ENCODE measurements around the gene P2RY2. TPM values are rescaled to one million over a fixed set of nuclear protein-coding genes. Genes with fewer than 3 reads are reported as not detected.

The P2RY2 gene
- total and polyA plus RNA-seq, 10 of the 15 experiments (the other 5 are each of a cell fraction or from before 2014, with no cell fraction given), result 0.03 to 0.23 (median 0.17) TPM; not detected in 7

DNA sequence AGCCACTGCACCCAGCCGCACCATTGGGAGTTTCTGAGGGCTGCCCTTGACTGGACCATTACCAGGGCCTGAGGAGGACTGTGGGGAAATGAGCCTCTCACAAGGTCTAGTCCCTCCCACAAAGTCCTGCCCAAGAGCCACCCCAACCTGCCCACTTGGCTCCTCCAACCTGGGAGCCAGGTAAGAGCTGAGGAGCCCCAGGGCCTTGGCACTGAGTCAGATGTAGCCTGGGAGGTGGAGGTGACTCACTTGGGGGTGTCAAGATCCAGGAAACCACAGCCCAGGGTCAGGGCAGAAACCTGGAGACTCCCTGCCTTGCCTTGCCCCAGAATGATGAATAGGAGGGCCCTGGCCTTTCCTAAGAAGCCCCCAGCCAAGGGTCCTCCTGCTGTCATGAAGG is 25.8 kb upstream of the P2RY2 start:
- Histone ChIP-seq H3K4me3 (no peak overlapping the region), H4K20me1 (ENCODE audit: control insufficient read depth, insufficient read depth) (no peaks in the 10 kb centered on the region), H3K9me3 (replicated peaks; ENCODE audit: control insufficient read depth, insufficient read depth, low read length) (no peaks in the 10 kb centered on the region), H3K9ac (ENCODE audit: control insufficient read depth, insufficient read depth, low read length) (no peak overlapping the region), H3K27ac (ENCODE audit: control insufficient read depth, insufficient read depth) (no peak overlapping the region), H3K4me1 (ENCODE audit: control insufficient read depth, insufficient read depth, low read length) (peaks cover 45% of the 10 kb centered on the region), H3K27me3 (replicated peaks in 1 of 2; ENCODE audit: control insufficient read depth in 2 of 2, insufficient read depth in 2 of 2, low read length in 1 of 2) (no peaks in the 10 kb centered on the region; a peak in 1 of 4 replicates), H3K79me2 (ENCODE audit: control insufficient read depth, insufficient read depth, low read length) (no peaks in the 10 kb centered on the region), H2AFZ (ENCODE audit: control insufficient read depth, low read depth, low read length) (no peak overlapping the region), H3K4me2 (ENCODE audit: control insufficient read depth, insufficient read depth) (no peak overlapping the region), H3K36me3 (ENCODE audit: control insufficient read depth in 2 of 2, insufficient read depth in 2 of 2, low read length in 1 of 2) (no peaks in the 10 kb centered on the region)
- no TSS peak for BruUV-seq (replicated peaks)
- ChIA-PET RAD21 (ENCODE audit: unreplicated experiment) (interaction anchor here (1.4 to 2.6 kb wide), 2 partner anchors 22 to 41 kb away, joined by 5 to 7 read pairs; no protein-coding TSS in a partner anchor), SMC1A (ENCODE audit: uncharacterized antibody, unreplicated experiment) (interaction anchor here (1.1 to 10.1 kb wide), 2 partner anchors 46 to 48 kb away, joined by 3 to 188 read pairs; no protein-coding TSS in a partner anchor), POLR2A (interaction anchor here (1.0 to 1.6 kb wide), 2 partner anchors 16 to 70 kb away, joined by 3 read pairs; no protein-coding TSS in a partner anchor), CTCF (interaction anchor here (0.7 to 2.6 kb wide), 4 partner anchors 44 to 103 kb away, joined by 3 to 20 read pairs (median 6); no protein-coding TSS in a partner anchor)
- ATAC-seq, result no peak
- no peak for DNase-seq (ENCODE audit: low read depth, low spot score)
- WGBS (ENCODE audit: insufficient coverage, insufficient replicate concordance, low lambda C conversion rate, missing lambda C conversion rate), result 100% methylated on average over 1 of the region's 1 CpG
- intact Hi-C loops (cut with micrococcal nuclease; ENCODE audit: unreplicated experiment) (no loop called here), in situ Hi-C loops (cut with MboI) (loop anchor here (25.0 kb wide), 1 partner anchor 355 kb away; no protein-coding TSS in a partner anchor)
- no peak for FAIRE-seq
- no peak for TF ChIP-seq SPI1 (IDR thresholded peaks at IDR 0.05; ENCODE audit: borderline replicate concordance, insufficient read depth, low read depth, low read length)
- TF ChIP-seq, protein P1, sequence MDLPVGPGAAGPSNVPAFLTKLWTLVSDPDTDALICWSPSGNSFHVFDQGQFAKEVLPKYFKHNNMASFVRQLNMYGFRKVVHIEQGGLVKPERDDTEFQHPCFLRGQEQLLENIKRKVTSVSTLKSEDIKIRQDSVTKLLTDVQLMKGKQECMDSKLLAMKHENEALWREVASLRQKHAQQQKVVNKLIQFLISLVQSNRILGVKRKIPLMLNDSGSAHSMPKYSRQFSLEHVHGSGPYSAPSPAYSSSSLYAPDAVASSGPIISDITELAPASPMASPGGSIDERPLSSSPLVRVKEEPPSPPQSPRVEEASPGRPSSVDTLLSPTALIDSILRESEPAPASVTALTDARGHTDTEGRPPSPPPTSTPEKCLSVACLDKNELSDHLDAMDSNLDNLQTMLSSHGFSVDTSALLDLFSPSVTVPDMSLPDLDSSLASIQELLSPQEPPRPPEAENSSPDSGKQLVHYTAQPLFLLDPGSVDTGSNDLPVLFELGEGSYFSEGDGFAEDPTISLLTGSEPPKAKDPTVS (IDR thresholded peaks at IDR 0.05; ENCODE audit: low read depth, low read length), result no peak
- TF ChIP-seq, protein P2, sequence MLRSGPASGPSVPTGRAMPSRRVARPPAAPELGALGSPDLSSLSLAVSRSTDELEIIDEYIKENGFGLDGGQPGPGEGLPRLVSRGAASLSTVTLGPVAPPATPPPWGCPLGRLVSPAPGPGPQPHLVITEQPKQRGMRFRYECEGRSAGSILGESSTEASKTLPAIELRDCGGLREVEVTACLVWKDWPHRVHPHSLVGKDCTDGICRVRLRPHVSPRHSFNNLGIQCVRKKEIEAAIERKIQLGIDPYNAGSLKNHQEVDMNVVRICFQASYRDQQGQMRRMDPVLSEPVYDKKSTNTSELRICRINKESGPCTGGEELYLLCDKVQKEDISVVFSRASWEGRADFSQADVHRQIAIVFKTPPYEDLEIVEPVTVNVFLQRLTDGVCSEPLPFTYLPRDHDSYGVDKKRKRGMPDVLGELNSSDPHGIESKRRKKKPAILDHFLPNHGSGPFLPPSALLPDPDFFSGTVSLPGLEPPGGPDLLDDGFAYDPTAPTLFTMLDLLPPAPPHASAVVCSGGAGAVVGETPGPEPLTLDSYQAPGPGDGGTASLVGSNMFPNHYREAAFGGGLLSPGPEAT (IDR thresholded peaks at IDR 0.05; ENCODE audit: low read depth), result no peak
- no peak for TF ChIP-seq ESRRA (IDR thresholded peaks at IDR 0.05; ENCODE audit: low read length)
- no peak for TF ChIP-seq POLR2AphosphoS2 (IDR thresholded peaks at IDR 0.05; ENCODE audit: low read depth, low read length)
- no peak for TF ChIP-seq TCF3 (IDR thresholded peaks at IDR 0.05; ENCODE audit: borderline replicate concordance, insufficient read depth, low read depth, low read length)
- no peak for TF ChIP-seq SP1 (IDR thresholded peaks at IDR 0.05; ENCODE audit: low read depth, low read length)
- no peak for TF ChIP-seq FOXK2 (IDR thresholded peaks at IDR 0.05)
- TF ChIP-seq STAT1 (conservative IDR thresholded peaks at IDR 0.05), result no peak
- no peak for TF ChIP-seq IKZF1 (conservative IDR thresholded peaks at IDR 0.05)
- TF ChIP-seq, protein P3, sequence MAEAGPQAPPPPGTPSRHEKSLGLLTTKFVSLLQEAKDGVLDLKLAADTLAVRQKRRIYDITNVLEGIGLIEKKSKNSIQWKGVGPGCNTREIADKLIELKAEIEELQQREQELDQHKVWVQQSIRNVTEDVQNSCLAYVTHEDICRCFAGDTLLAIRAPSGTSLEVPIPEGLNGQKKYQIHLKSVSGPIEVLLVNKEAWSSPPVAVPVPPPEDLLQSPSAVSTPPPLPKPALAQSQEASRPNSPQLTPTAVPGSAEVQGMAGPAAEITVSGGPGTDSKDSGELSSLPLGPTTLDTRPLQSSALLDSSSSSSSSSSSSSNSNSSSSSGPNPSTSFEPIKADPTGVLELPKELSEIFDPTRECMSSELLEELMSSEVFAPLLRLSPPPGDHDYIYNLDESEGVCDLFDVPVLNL (IDR thresholded peaks at IDR 0.05; ENCODE audit: low read depth, low read length), result no peak
- TF ChIP-seq, protein P4, sequence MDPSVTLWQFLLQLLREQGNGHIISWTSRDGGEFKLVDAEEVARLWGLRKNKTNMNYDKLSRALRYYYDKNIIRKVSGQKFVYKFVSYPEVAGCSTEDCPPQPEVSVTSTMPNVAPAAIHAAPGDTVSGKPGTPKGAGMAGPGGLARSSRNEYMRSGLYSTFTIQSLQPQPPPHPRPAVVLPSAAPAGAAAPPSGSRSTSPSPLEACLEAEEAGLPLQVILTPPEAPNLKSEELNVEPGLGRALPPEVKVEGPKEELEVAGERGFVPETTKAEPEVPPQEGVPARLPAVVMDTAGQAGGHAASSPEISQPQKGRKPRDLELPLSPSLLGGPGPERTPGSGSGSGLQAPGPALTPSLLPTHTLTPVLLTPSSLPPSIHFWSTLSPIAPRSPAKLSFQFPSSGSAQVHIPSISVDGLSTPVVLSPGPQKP (IDR thresholded peaks at IDR 0.05; ENCODE audit: low read depth, low read length), result no peak
- no peak for TF ChIP-seq EED (IDR thresholded peaks at IDR 0.05; ENCODE audit: low read depth)
- TF ChIP-seq YBX1 (IDR thresholded peaks at IDR 0.05), result no peak
- no peak for TF ChIP-seq SMARCA5 (IDR thresholded peaks at IDR 0.05)
- no peak for TF ChIP-seq SREBF2 (IDR thresholded peaks at IDR 0.05; ENCODE audit: low read length)
- no peak for TF ChIP-seq LARP7 (IDR thresholded peaks at IDR 0.05)
- no peak for TF ChIP-seq POLR2A (IDR thresholded peaks at IDR 0.05; ENCODE audit: low read depth, low read length)
- TF ChIP-seq SMC3 (IDR thresholded peaks at IDR 0.05; ENCODE audit: borderline replicate concordance, low read length), result no peak

Data from GM12878 (cell line).